Hematopoietic multipotent progenitor cell treated with erythropoietin and hydrocortisone succinate and interleukin-3 and kit ligand, for 6 days (in vitro differentiated cells): Measurements from ENCODE around the gene PCDHGA5.
"Not testable (repeated sequence)": the region's sequence is repeated elsewhere in the genome, so short reads cannot be mapped to it uniquely, and the experiment has no call there.

Experiments used
- DNase-seq: peaks from one replicate; pipeline ENCODE4 v3.0.0-alpha.2; 2015

PCDHGA5 gene

GRCh38 chr5:141354900-141355469, 9.0 kb upstream of the PCDHGA5 start, which contains the start of gene PCDHGA4:
TSS of gene PCDHGA4 (plus strand) at chr5:141355021. CDS start at chr5:141355108, 87 bp downstream.
- no peak for DNase-seq

GRCh38 chr5:141355641-141356040, 8.3 kb upstream of the PCDHGA5 start:
- no peak for DNase-seq

- DNase-seq = no peak
These were observed 7.8 kb upstream of the PCDHGA5 start for GRCh38 chr5:141356133-141356532.

DNA sequence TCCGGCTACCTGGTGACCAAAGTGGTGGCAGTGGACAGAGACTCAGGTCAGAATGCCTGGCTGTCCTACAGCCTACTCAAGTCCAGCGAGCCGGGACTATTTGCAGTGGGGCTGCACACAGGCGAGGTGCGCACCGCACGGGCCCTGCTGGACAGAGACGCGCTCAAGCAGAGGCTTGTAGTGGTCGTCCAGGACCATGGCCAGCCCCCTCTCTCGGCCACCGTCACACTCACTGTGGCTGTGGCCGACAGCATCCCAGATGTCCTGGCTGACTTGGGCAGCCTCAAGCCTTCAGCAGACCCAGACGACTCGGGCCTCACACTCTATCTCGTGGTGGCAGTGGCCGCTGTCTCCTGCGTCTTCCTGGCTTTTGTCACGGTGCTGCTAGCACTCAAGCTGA, 7.0 kb upstream of the PCDHGA5 start:
- no peak for DNase-seq

DNA sequence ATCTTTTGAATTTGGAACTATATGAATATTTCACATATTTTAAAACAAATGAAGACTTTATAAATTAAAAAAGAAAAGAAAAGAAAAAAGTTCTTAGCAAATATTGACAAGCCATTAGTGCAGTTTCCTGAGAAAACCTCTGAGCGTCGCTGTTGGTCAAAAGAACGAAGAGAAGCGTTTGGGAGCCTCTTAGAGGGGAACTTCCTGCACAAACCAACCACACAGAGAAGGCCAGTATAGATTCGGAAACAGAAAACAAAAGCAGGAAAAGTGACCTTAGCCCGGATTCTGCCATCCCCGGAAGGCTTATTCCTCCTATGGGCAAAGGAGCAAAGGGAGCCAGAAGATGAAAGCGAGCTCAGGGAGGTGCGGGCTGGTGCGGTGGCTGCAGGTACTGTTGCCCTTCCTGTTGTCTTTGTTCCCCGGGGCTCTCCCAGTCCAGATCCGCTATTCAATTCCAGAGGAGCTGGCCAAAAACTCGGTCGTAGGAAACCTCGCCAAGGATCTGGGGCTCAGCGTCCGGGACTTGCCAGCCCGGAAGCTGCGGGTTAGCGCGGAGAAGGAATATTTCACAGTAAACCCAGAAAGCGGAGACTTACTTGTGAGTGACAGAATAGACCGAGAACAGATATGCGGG, 4.1 kb upstream of the PCDHGA5 start, which contains the start of gene PCDHGB2:
TSS of gene PCDHGB2 (plus strand) at position 205 of the 637 bp plus-strand sequence. CDS start at position 347, 142 bp downstream.
- peak; percentile 45 for DNase-seq

- no peak for DNase-seq
These were observed 3.3 kb upstream of the PCDHGA5 start for GRCh38 chr5:141360685-141361084.

DNA sequence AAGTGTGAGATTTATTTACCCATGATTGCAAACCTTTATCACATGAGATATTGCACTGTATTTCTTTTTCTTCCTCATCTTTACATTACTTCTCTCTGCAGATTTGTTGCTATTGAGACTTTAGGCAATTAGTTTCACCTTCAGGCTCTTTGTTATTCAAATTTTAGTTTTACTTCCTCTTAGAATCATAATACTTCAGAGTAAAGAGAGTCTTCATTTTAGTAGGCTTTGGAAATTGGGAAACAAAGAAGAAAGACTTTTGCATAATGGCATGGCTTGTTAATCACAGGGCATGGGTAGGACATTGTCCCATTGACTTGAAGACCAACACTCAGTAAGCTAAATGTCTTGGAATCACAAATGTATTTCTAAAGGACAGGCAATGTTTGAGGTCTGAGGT, 1.2 kb upstream of the PCDHGA5 start:
- no peak for DNase-seq

DNA sequence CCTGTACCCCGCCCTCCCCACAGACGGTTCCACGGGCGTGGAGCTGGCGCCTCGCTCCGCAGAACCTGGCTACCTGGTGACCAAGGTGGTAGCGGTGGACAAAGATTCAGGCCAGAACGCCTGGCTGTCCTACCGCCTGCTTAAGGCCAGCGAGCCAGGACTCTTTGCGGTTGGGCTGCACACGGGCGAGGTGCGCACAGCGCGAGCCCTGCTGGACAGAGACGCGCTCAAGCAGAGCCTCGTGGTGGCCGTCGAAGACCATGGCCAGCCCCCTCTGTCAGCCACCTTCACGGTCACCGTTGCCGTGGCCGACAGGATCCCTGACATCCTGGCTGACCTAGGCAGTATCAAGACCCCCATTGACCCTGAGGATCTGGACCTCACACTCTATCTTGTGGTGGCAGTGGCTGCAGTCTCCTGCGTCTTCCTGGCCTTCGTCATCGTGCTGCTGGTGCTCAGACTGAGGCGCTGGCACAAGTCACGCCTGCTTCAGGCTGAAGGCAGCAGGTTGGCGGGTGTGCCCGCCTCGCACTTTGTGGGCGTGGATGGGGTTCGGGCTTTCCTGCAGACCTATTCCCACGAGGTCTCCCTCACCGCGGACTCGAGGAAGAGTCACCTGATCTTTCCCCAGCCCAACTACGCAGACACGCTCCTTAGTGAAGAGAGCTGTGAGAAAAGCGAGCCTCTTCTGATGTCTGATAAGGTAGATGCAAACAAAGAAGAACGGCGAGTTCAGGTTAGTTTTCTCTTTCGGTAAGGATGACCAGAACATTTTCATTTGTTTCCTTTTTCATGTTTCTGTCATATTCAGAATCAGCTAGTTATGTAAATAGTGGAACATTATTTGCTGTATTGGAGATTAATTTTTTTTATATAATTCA, 2.3 kb downstream of the PCDHGA5 start:
- no peak for DNase-seq

GRCh38 chr5:141369994-141370848, 6.3 kb downstream of the PCDHGA5 start, which contains the start of gene PCDHGB3:
TSS of gene PCDHGB3 (plus strand) at chr5:141370242. CDS start at chr5:141370395, 153 bp downstream.
- DNase-seq = peak; percentile 35

GRCh38 chr5:141371572-141372475, 7.9 kb downstream of the PCDHGA5 start:
- DNase-seq = no peak

GRCh38 chr5:141373673-141374317, 9.8 kb downstream of the PCDHGA5 start, which contains the start of gene PCDHGA6:
TSS of gene PCDHGA6 (plus strand) at chr5:141373891. CDS start at chr5:141374084, 193 bp downstream.
- no peak for DNase-seq

GRCh38 chr5:141374627-141375026, 10.7 kb downstream of the PCDHGA5 start:
- DNase-seq = no peak

- not testable (repeated sequence) for DNase-seq
These were observed 11.6 kb downstream of the PCDHGA5 start for GRCh38 chr5:141375444-141376155.

DNA sequence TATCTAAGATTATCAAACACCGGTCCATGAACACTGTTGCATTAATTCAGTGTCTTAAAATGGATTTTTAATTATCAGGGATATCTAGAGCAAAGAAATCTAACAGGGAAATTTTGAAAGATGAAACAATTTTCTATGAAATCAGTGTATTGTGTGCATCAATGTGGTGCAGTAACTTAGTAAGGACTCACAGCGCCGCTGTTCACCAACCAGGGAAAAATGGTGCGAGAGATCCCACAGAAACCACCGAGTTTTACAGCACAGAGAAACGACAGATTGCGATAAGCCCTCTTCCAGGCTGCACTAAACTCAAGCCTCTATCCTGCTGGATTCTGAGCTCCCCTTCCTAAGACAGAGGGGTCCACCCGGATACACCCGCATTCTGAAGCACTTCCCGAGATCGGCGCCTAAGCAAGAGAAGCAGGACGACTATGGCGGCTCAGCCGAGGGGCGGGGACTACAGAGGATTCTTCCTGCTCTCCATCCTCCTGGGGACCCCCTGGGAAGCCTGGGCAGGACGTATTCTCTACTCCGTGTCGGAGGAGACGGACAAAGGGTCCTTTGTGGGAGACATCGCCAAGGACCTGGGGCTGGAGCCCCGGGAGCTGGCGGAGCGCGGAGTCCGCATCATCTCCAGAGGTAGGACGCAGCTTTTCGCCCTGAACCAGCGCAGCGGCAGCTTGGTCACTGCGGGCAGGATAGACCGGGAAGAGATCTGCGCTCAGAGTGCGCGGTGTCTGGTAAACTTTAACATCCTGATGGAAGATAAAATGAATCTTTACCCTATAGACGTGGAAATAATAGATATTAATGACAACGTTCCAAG, 18.7 kb downstream of the PCDHGA5 start, which contains the start of gene PCDHGA7:
TSS of gene PCDHGA7 (plus strand) at position 274 of the 826 bp plus-strand sequence. CDS start at position 432, 158 bp downstream.
- DNase-seq = peak; percentile 12

DNA sequence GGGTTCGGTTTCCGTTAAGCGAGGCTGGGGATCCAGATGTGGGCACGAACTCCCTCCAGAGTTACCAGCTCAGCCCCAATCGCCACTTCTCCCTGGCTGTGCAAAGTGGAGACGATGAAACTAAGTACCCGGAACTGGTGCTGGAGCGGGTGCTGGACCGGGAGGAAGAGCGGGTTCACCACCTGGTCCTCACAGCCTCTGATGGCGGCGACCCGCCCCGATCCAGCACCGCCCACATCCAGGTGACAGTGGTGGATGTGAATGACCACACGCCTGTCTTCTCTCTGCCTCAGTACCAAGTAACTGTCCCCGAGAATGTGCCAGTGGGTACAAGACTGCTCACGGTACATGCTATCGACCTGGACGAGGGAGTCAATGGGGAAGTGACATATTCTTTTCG, 19.4 kb downstream of the PCDHGA5 start:
- DNase-seq = no peak

GRCh38 chr5:141384471-141385267, 20.7 kb downstream of the PCDHGA5 start:
- DNase-seq = no peak

DNA sequence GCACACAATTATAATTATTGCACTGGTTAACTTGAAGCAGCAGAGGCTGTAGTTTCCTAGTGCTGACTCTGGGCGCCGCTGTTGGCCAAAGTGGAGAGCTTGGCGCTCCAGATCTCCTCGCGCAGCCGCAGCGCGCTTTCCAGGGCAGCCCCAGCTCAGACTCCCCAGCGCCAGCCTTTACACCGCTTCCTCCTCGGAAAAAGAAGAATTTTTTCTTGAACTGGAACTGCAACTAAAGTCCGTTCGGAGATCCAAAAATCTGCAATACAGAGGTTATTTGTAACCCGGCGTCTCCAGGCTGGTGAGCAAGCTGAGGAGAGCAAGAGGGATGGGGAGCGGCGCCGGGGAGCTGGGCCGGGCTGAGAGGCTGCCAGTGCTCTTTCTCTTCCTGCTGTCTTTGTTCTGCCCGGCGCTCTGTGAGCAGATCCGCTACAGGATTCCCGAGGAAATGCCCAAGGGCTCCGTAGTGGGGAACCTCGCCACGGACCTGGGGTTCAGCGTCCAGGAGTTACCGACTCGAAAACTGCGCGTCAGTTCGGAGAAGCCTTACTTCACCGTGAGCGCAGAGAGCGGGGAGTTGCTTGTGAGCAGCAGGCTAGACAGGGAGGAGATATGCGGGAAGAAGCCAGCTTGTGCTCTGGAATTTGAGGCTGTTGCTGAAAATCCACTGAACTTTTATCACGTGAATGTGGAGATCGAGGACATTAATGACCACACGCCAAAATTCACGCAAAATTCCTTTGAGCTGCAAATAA, 23.8 kb downstream of the PCDHGA5 start, which contains the start of gene PCDHGB4:
TSS of gene PCDHGB4 (plus strand) at position 142 of the 755 bp plus-strand sequence. CDS start at position 329, 187 bp downstream.
- DNase-seq = peak; percentile 39
